Gastrocnemius medialis (tissue), 4 donors: ENCODE results near the gene MRPL12. TPM values are rescaled to one million over a fixed set of nuclear protein-coding genes. Genes with fewer than 3 reads are reported as not detected.

Experiments
- ATAC-seq, 2 donors: fragments of 150-250 bp; one replicate each; pipeline ENCODE4 v1.9.1; 2016
- DNase-seq, 2 donors: peaks; one replicate each; pipeline ENCODE4 v3.0.0-alpha.2; 2019
- H3K27ac ChIP-seq, 4 donors: fragments of 200-600 bp; sonication (generic); 1 replicate in 1 of 4; 2 replicates in 3 of 4; pipeline ENCODE4 v1.5.1; 2016 to 2018; ENCODE audit warnings: mild to moderate bottlenecking in 2 of 4, moderate library complexity in 1 of 4
- H3K27me3 ChIP-seq, 3 donors: fragments of 200-600 bp; sonication (generic) in 2 of 3; 1 replicate in 1 of 3; 2 replicates in 2 of 3; pipeline versions ENCODE4 v1.5.1 to v1.6.0; 2016 to 2019; ENCODE audit warnings: mild to moderate bottlenecking in 1 of 3, moderate library complexity in 1 of 3
- H3K36me3 ChIP-seq, 2 donors: fragments of 200-600 bp; sonication (generic) in 1 of 2; one replicate each; pipeline ENCODE4 v1.5.1; 2017 to 2018
- H3K4me1 ChIP-seq, 2 donors: fragments of 200-600 bp; sonication (generic) in 1 of 2; one replicate each; pipeline ENCODE4 v1.5.1; 2016 to 2017; ENCODE audit warnings: mild to moderate bottlenecking in 2 of 2
- H3K4me3 ChIP-seq, 4 donors: fragments of 200-600 bp; sonication (generic) in 3 of 4; 1 replicate in 1 of 4; 2 replicates in 3 of 4; pipeline ENCODE4 v1.5.1; 2016 to 2019; ENCODE audit warnings: mild to moderate bottlenecking in 2 of 4
- H3K9me3 ChIP-seq, 3 donors: fragments of 200-600 bp; sonication (generic) in 2 of 3; 1 replicate in 1 of 3; 2 replicates in 2 of 3; pipeline ENCODE4 v1.5.1; 2016 to 2019
- POLR2A ChIP-seq, 2 donors: fragments of 450-650 bp; IDR thresholded peaks; one replicate each; pipeline ENCODE4 v1.6.1; 2017; ENCODE audit warnings: antibody characterized with exemption in 2 of 2, mild to moderate bottlenecking in 2 of 2, moderate library complexity in 2 of 2
- in situ Hi-C, 4 donors: fragments of 200-750 bp; cut with MboI; loops; one replicate each; pipeline versions ENCODE4 v1.15.0 to v1.8.0; 2017; ENCODE audit warnings: low sequenced_read_pairs in 4 of 4
- intact Hi-C: fragments of 100-400 bp; cut with DNase I; formaldehyde crosslinking; loops from one replicate; pipeline ENCODE4 v1.15.1; 2023; ENCODE audit warnings: low total_unique reads
- total RNA-seq, 4 donors: library from RNA; depleted of rRNA; stranded (reverse); fragments of >200 nt; gene quantifications; one replicate each; pipeline versions ENCODE4 v1.1.0 to v1.2.3, GENCODE V29; 2016
- TF ChIP-seq, protein P1 (sequence below), 5 experiments: fragments of 450-650 bp in 3 of 5; fragments of 200-600 bp in 2 of 5; sonication (generic) in 2 of 5; IDR thresholded peaks in 4 of 5; conservative IDR thresholded peaks in 1 of 5; 1 replicate in 4 of 5; 2 replicates in 1 of 5; pipeline ENCODE4 v1.5.1; 2016 to 2019; ENCODE audit warnings: antibody characterized with exemption in 5 of 5, mild to moderate bottlenecking in 3 of 5, moderate library complexity in 3 of 5

Gene MRPL12
- total RNA-seq, 4 donors from 2014 or later: 79.1 to 117 (median 94.1) TPM

DNA sequence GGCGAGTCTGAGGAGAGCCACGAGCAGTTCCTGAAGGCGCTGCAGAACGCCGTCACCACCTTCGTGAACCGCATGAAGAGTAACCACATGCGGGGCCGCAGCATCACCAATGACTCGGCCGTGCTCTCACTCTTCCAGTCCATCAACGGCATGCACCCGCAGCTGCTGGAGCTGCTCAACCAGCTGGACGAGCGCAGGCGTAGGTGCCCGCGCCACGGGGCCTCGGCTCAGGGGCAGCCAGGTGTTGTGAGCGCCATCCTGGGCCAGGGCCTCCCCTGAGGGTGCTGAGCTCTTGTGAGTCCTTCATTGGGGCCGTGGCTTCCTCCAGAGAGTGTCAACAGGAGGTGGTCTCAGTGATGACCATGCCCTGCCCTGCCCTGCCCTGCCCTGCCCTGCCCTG lies 7.4 kb upstream of the MRPL12 start:
- peaks cover 0 to 92% of the 10 kb centered on the region in 2 donors for H3K36me3 ChIP-seq
- no peak for TF ChIP-seq POLR2A (IDR thresholded peaks at IDR 0.05)
- TF ChIP-seq, protein P1, sequence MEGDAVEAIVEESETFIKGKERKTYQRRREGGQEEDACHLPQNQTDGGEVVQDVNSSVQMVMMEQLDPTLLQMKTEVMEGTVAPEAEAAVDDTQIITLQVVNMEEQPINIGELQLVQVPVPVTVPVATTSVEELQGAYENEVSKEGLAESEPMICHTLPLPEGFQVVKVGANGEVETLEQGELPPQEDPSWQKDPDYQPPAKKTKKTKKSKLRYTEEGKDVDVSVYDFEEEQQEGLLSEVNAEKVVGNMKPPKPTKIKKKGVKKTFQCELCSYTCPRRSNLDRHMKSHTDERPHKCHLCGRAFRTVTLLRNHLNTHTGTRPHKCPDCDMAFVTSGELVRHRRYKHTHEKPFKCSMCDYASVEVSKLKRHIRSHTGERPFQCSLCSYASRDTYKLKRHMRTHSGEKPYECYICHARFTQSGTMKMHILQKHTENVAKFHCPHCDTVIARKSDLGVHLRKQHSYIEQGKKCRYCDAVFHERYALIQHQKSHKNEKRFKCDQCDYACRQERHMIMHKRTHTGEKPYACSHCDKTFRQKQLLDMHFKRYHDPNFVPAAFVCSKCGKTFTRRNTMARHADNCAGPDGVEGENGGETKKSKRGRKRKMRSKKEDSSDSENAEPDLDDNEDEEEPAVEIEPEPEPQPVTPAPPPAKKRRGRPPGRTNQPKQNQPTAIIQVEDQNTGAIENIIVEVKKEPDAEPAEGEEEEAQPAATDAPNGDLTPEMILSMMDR (IDR thresholded peaks at IDR 0.05 in 4 of 5, conservative IDR thresholded peaks at IDR 0.05 in 1 of 5): no peak

DNA sequence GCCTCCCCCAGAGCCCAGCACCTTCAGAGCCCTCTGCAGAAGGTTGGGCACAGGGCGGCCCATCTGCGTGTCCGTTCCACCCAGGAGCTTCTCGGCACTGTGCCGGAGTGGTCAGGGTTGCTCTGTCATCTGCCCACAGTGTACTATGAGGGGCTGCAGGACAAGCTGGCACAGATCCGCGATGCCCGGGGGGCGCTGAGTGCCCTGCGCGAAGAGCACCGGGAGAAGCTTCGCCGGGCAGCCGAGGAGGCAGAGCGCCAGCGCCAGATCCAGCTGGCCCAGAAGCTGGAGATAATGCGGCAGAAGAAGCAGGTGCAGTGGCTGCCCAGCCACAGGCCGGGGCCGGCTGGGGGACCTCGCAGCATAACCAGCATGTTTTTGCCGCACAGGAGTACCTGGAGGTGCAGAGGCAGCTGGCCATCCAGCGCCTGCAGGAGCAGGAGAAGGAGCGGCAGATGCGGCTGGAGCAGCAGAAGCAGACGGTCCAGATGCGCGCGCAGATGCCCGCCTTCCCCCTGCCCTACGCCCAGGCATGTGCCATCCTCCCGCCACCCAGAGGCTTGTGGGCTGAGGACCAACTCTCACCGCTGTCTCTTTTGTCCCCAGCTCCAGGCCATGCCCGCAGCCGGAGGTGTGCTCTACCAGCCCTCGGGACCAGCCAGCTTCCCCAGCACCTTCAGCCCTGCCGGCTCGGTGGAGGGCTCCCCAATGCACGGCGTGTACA lies 6.8 kb upstream of the MRPL12 start:
- Histone ChIP-seq H3K27me3 (no peaks in the 10 kb centered on the region), H3K36me3 (peaks cover 0 to 92% of the 10 kb centered on the region in 2 donors), H3K27ac (peak overlapping the region in 3 of 4 donors; percentile 64 to 78 (median 64)), H3K4me1 (peaks cover 6 to 21% of the 10 kb centered on the region in 2 donors), H3K9me3 (no peaks in the 10 kb centered on the region), H3K4me3 (no peak overlapping the region)
- TF ChIP-seq, protein P1 (IDR thresholded peaks at IDR 0.05 in 4 of 5, conservative IDR thresholded peaks at IDR 0.05 in 1 of 5): no peak
- TF ChIP-seq POLR2A (IDR thresholded peaks at IDR 0.05): no peak
- in situ Hi-C loops: no loop called here
- ATAC-seq (no peak), DNase-seq (no peak)
- intact Hi-C loops: no loop called here

More for the DNA sequence above, 7.4 kb upstream of the MRPL12 start:
- H3K4me3 ChIP-seq: no peak overlapping the region
- no peak for DNase-seq
- H3K9me3 ChIP-seq: no peaks in the 10 kb centered on the region
- H3K4me1 ChIP-seq: peaks cover under 1 to 16% of the 10 kb centered on the region in 2 donors
- no peak for ATAC-seq
- no peaks in the 10 kb centered on the region for H3K27me3 ChIP-seq
- intact Hi-C loops (no loop called here), in situ Hi-C loops (no loop called here)
- H3K27ac ChIP-seq: no peak overlapping the region

DNA sequence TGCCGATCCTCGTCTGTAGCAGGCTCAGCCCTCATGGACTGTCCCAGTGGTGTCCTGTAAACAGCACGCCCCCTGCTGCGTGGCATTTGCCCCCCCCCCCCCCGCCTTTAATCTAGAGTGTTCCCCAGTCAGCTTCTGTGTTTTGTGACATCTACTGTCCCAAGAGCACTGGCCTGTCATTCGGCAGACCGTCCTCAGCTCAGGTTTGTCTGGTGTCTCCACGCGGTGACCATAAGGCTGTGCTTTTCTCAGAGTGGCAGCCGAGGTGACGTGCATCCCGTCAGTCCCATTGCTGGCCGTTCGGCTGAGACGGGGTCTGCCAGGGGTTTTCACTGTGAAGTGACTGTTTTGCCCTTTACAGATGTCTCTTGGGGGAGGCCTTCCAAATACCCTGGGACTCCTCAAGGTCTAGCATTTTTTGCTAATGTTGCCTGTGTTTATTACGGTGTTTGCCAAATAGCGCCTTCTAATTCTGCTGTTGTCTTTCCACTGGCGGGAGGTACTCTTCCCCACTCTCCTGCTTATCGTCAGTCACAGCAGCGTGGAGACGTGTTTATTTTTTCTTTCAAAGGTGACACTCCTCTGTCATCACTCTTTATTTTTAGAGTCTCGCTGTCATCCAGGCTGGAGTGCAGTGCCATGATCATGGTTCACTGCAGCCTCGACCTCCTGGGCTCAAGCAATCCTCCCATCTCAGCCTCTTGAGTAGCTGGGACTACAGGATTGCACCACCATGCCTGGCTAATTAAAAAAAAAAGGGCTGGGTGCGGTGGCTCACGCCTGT lies 5.7 kb upstream of the MRPL12 start:
- ATAC-seq (peak; percentile 72 to 80), DNase-seq (peak in 1 of 2 donors; percentile 52)
- in situ Hi-C loops: no loop called here
- no peaks in the 10 kb centered on the region for H3K27me3 ChIP-seq
- no peak overlapping the region for H3K4me3 ChIP-seq
- TF ChIP-seq POLR2A (IDR thresholded peaks at IDR 0.05): no peak
- TF ChIP-seq, protein P1 (IDR thresholded peaks at IDR 0.05 in 4 of 5, conservative IDR thresholded peaks at IDR 0.05 in 1 of 5): no peak
- intact Hi-C loops: no loop called here
- no peaks in the 10 kb centered on the region for H3K9me3 ChIP-seq
- peaks cover 0 to 81% of the 10 kb centered on the region in 2 donors for H3K36me3 ChIP-seq
- H3K4me1 ChIP-seq: peaks cover 17 to 32% of the 10 kb centered on the region in 2 donors
- H3K27ac ChIP-seq: peak overlapping the region; percentile 54 to 78 (median 64)

DNA sequence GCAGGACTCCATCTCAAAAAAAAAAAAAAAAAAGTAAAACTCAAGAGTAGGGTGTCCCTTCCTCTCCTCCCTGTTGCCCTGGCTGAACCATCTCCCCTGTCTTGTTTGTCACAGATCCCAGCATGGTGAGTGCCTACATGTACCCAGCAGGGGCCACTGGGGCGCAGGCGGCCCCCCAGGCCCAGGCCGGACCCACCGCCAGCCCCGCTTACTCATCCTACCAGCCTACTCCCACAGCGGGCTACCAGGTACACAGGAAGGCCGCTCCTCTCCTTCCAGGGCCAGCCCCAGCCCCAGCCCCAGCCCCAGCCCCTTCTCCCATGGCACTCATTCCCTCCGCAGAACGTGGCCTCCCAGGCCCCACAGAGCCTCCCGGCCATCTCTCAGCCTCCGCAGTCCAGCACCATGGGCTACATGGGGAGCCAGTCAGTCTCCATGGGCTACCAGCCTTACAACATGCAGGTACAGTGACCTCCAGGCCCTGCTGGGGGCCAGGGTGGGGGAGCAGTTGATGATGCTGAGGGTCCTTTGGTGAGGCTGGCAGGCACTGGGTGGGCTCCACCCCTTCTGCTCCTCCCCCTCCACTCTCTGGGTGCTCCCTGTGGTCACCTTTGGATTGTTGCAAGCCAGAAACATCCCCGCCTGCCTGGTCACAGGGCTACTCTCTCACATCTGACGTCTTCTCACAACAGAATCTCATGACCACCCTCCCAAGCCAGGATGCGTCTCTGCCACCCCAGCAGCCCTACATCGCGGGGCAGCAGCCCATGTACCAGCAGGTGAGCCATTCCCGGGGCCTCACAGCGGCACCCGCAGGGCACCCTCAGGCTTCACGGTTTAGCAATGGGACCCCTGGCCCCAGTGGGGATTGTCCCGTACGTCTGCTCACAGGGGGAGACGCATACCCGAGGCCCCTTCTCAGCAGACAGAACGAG lies 2.5 kb upstream of the MRPL12 start:
- Histone ChIP-seq H3K9me3 (no peaks in the 10 kb centered on the region), H3K36me3 (peaks cover 0 to 55% of the 10 kb centered on the region in 2 donors), H3K4me3 (no peak overlapping the region), H3K27ac (peak overlapping the region in 1 of 4 donors; percentile 99), H3K27me3 (no peaks in the 10 kb centered on the region), H3K4me1 (peaks cover 26 to 48% of the 10 kb centered on the region in 2 donors)
- no peak for ATAC-seq
- intact Hi-C loops (no loop called here), in situ Hi-C loops (no loop called here)
- no peak for DNase-seq
- TF ChIP-seq, protein P1 (IDR thresholded peaks at IDR 0.05 in 4 of 5, conservative IDR thresholded peaks at IDR 0.05 in 1 of 5): no peak
- no peak for TF ChIP-seq POLR2A (IDR thresholded peaks at IDR 0.05)
